Activated naive CD8-positive, alpha-beta T cell (primary cell): Measurements from ENCODE around the gene KLK8.
"Not testable (repeated sequence)": the region's sequence is repeated elsewhere in the genome, so short reads cannot be mapped to it uniquely, and the experiment has no call there.

Source experiments
- H3K27ac Mint-ChIP-seq: one replicate; pipeline ENCODE4 v1.8.0; 2021; ENCODE audit warnings: mixed read lengths
- H3K27me3 Mint-ChIP-seq: one replicate; pipeline ENCODE4 v1.8.0; 2021; ENCODE audit warnings: mixed read lengths
- H3K36me3 Mint-ChIP-seq: one replicate; pipeline ENCODE4 v1.8.0; 2021; ENCODE audit warnings: mixed read lengths
- H3K4me1 Mint-ChIP-seq: one replicate; pipeline ENCODE4 v1.8.0; 2021; ENCODE audit warnings: low read depth, mixed read lengths
- H3K4me3 Mint-ChIP-seq: one replicate; pipeline ENCODE4 v1.8.0; 2021; ENCODE audit warnings: mild to moderate bottlenecking, mixed read lengths
- H3K9me3 Mint-ChIP-seq: one replicate; pipeline ENCODE4 v1.8.0; 2021; ENCODE audit warnings: low read depth, mixed read lengths

KLK8 gene

DNA sequence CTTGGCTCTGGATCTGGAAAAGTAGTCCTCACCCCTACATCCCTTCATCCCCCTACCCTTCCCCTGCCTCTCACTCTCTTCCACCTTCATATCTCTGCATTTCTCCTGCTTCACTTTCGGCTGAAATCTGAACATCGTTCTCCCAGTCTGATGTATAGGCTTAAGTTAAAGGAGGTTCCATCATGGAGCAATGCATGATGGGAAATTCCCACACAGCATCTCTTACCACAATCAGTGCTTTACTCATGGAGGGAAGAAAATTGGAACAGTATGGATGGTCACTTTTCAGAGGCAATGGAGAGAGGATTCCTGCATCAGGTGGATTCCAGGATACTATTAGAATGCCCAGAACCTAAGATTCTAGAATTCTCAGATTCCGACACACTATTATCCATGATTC lies 6.1 kb upstream of the KLK8 start:
- Mint-ChIP-seq H3K4me3 (no peak overlapping the region), H3K36me3 (no peaks in the 10 kb centered on the region), H3K9me3 (no peaks in the 10 kb centered on the region), H3K27ac (no peak overlapping the region), H3K27me3 (peaks cover 21% of the 10 kb centered on the region), H3K4me1 (no peaks in the 10 kb centered on the region)

DNA sequence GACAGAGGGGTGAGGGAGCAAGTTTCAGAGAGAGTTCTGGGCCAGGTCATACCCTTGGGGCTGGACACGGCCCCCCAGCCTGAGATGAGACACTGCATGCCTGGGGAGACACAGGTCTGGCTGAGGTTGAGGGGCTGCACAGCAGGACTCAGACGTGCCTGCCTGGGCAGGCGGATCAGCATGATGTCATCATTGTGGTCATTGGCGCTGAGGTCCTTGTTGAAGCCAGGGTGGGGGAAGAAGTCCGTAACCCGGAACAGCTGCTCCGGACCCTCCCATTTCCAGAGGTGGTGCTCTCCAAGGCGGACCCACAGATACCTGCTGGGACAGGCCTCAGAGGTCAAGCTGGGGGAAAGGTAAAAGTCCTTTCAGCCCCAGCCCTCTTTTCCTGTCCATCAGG lies 5.0 kb upstream of the KLK8 start:
- H3K27ac Mint-ChIP-seq = no peak overlapping the region
- H3K9me3 Mint-ChIP-seq = no peaks in the 10 kb centered on the region
- no peaks in the 10 kb centered on the region for H3K36me3 Mint-ChIP-seq
- no peak overlapping the region for H3K4me3 Mint-ChIP-seq
- H3K4me1 Mint-ChIP-seq = no peaks in the 10 kb centered on the region
- H3K27me3 Mint-ChIP-seq = peaks cover 25% of the 10 kb centered on the region

DNA sequence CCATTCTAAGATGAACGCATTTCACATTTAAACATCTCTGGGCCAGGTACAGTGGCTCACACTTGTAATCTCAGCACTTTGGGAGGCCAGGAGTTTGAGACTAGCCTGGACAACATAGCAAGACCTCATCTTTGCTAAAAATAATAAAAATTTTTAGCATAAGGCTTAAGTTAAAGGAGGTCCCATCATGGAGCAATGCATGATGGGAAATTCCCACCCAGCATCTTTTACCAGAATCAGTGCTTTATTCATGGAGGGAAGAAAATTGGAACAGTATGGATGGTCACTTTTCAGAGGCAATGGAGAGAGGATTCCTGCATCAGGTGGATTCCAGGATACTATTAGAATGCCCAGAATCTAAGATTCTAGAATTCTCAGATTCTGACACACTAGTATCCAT lies 3.8 kb upstream of the KLK8 start:
- H3K4me3 Mint-ChIP-seq = no peak overlapping the region
- no peaks in the 10 kb centered on the region for H3K9me3 Mint-ChIP-seq
- H3K27ac Mint-ChIP-seq = no peak overlapping the region
- H3K4me1 Mint-ChIP-seq = no peaks in the 10 kb centered on the region
- peaks cover 23% of the 10 kb centered on the region for H3K27me3 Mint-ChIP-seq
- H3K36me3 Mint-ChIP-seq = no peaks in the 10 kb centered on the region

DNA sequence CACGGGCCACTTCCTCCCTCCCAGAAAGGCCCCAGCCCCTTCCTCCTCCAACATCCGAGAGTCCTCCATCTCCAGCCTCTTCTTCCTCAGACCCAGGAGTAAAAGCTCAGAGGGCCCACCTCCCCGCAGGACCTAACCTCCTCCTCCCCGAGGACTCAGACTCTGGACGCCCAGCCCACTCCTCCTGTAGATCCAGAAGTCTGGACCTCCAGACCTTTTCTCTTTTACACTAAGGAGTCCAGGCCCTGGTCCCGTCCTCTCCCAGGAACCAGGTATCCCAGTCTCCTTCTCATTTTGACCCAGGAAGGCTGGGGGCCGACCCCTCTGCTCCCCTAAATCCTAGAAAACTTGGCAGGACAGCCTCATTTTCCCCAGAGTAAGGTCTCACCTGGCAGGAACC lies 1.9 kb upstream of the KLK8 start:
- H3K4me1 Mint-ChIP-seq = no peaks in the 10 kb centered on the region
- no peaks in the 10 kb centered on the region for H3K9me3 Mint-ChIP-seq
- H3K27me3 Mint-ChIP-seq = peaks cover 29% of the 10 kb centered on the region
- H3K4me3 Mint-ChIP-seq = no peak overlapping the region
- H3K36me3 Mint-ChIP-seq = no peaks in the 10 kb centered on the region
- no peak overlapping the region for H3K27ac Mint-ChIP-seq

DNA sequence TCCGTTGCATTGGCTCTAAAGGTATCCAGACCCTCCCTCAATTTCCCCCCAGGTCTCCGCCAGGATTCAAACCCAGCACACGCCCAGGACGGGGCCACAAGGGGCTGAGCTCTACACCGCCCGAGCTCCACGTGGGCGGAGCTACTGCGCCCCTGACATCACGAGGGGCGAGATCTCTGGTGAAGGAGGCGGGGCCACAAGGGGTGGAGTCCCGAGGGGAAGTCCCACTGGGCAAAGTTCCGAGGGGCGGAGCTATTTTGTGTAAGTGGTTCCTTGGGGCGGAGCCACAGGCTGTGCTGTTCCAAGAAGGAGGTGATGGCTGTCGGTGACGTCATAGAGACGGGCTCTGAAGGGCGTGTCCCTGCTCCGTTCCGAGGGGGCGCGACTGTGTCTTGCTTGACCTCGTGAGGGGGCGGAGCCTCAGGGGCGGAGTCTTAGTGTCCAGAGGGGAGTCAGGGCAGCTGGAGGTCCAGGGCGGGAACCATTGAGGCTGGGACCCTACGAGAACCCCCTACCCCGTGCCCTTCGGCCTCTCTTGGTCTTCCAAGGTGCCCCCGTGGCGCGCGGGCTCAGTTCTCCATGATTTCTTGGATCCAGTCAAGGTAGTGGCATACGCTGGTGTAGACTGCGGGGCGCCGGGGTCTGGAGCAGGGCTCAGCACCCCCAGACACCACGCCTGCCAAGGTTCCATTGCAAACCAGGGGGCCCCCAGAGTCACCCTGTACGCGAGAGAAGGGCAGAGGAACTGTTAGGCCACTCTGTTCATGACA lies 1.3 kb upstream of the KLK8 start:
- H3K36me3 Mint-ChIP-seq = no peaks in the 10 kb centered on the region
- H3K4me1 Mint-ChIP-seq = no peaks in the 10 kb centered on the region
- no peaks in the 10 kb centered on the region for H3K9me3 Mint-ChIP-seq
- no peak overlapping the region for H3K4me3 Mint-ChIP-seq
- H3K27ac Mint-ChIP-seq = no peak overlapping the region
- H3K27me3 Mint-ChIP-seq = peaks cover 32% of the 10 kb centered on the region

DNA sequence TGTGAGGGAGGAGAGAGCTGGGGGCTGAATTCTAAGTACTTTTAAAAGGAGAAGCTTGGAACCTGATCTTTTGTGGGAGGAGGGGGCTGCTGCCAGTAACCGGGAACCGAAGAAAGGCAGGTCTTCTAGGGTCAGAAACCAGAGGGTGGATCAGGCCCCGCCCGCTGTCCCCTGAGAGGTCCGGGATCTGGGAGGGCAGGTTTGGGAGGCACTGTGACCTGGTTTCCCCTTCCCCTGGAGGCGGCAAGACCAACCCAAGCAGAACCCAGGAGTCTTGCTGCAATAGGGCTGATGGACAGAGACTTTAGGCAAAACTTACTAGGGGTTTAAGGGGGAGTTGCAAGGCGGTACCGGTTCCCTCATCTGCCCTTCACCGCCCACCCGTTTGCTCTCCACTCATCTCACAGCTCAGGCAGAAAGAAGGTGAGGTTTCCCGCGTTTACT lies 707 bp upstream of the KLK8 start:
- H3K36me3 Mint-ChIP-seq = no peaks in the 10 kb centered on the region
- H3K27me3 Mint-ChIP-seq = peaks cover 27% of the 10 kb centered on the region
- no peaks in the 10 kb centered on the region for H3K4me1 Mint-ChIP-seq
- H3K9me3 Mint-ChIP-seq = no peaks in the 10 kb centered on the region
- H3K27ac Mint-ChIP-seq = no peak overlapping the region
- no peak overlapping the region for H3K4me3 Mint-ChIP-seq

DNA sequence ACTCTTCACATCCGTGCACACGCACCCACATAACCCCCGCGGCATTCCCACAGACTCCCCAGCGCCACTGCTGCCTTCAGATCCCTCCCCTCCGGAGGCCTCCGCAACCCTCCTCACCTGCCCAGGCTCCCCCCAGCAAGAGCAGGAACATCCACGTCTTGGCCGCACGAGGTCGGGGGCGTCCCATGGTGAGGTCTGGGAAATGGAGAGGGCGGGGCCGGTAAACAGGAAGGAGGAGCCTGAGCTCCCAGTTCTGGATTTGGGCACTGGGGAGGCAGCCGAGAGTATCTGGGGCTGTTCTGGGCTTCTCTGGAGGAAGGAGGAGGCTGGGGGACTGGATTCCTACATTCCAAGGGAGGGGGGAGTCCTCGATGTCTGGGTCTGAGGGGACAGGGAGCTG lies 423 bp downstream of the KLK8 start:
- H3K27me3 Mint-ChIP-seq = peaks cover 26% of the 10 kb centered on the region
- no peak overlapping the region for H3K27ac Mint-ChIP-seq
- H3K4me3 Mint-ChIP-seq = no peak overlapping the region
- no peaks in the 10 kb centered on the region for H3K4me1 Mint-ChIP-seq
- no peaks in the 10 kb centered on the region for H3K36me3 Mint-ChIP-seq
- no peaks in the 10 kb centered on the region for H3K9me3 Mint-ChIP-seq

DNA sequence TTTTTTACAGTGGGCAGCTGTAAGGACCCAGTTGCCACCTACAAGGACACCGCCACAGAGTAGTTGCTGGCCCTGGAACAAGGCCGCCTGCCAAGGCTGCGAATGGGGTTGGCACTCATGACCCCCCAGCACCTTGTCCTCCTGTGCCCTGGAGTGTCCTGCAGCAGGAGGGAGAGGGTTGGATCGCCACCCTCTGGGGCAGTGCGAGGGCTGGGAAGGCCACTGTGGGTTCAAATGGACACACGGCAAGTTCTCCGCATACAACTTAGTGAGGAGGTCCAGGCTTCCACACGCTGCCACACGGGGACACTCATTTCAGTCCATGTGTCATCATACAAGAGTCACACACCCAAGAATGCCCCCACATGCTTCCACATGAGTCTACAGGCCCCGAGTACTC lies 978 bp downstream of the KLK8 start:
- no peak overlapping the region for H3K4me3 Mint-ChIP-seq
- H3K4me1 Mint-ChIP-seq = no peaks in the 10 kb centered on the region
- H3K27me3 Mint-ChIP-seq = peaks cover 26% of the 10 kb centered on the region
- no peaks in the 10 kb centered on the region for H3K36me3 Mint-ChIP-seq
- no peaks in the 10 kb centered on the region for H3K9me3 Mint-ChIP-seq
- H3K27ac Mint-ChIP-seq = no peak overlapping the region

DNA sequence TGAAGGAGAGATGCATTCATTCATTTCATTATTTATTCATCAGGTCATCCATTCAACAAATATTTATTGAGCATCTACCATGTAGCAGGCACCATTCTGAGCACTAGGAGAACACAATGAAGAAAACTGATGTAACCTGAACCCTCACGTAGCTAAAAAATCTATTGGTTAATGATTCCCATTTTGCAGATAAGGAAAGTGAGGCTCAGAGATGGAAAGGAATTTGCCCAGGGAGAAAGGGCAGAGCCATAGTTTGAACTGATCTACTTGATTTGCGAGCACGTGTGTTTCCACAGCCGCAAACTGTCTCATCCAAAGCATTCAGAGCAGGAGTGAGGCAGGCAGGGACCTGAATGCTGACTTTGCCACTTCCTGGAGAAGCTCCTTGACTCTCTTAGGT lies 2.7 kb downstream of the KLK8 start:
- peaks cover 3% of the 10 kb centered on the region for H3K9me3 Mint-ChIP-seq
- no peaks in the 10 kb centered on the region for H3K36me3 Mint-ChIP-seq
- H3K27ac Mint-ChIP-seq = no peak overlapping the region
- H3K27me3 Mint-ChIP-seq = peaks cover 25% of the 10 kb centered on the region
- H3K4me3 Mint-ChIP-seq = no peak overlapping the region
- no peaks in the 10 kb centered on the region for H3K4me1 Mint-ChIP-seq

DNA sequence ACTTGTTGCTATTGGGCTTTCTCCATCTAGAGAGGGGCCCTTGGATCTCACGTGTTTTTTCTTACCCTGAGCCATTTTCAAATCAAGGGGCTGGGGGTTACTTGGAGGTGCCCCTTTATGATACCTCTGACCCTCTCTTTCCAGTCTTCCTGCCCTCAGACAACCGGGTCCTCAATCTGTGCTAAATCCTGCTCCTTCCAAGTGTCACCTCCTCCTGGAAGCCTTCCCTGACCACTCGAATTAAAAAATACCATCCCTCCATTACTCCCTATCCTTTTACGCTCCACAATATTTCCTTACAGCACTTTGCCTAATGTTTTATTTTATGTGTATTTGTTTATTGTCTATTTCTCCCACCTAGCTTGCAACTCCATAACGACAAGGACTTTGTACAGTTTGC lies 3.3 kb downstream of the KLK8 start:
- H3K4me1 Mint-ChIP-seq = no peaks in the 10 kb centered on the region
- no peak overlapping the region for H3K27ac Mint-ChIP-seq
- no peaks in the 10 kb centered on the region for H3K36me3 Mint-ChIP-seq
- peaks cover 3% of the 10 kb centered on the region for H3K9me3 Mint-ChIP-seq
- peaks cover 23% of the 10 kb centered on the region for H3K27me3 Mint-ChIP-seq
- no peak overlapping the region for H3K4me3 Mint-ChIP-seq

DNA sequence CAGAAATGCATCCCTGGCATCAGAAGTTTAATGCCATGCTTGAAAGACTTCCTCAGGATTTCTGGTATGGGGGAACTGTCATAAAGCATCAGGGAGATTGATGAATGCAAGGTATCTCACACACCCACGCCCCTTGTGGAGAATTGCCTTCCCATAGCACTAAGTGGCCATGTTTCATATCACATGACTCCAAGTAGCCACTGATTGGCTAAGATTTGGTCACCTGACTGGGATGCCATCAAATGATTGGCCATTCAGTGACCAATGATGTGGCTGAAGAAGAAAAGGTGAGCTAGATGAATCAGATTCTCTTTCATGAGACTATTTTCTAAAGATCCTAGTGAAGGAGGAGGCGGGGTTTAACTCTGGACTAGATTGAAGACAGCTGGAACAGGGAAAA lies 7.3 kb downstream of the KLK8 start:
- peaks cover 22% of the 10 kb centered on the region for H3K27me3 Mint-ChIP-seq
- H3K27ac Mint-ChIP-seq = no peak overlapping the region
- H3K4me3 Mint-ChIP-seq = no peak overlapping the region
- no peaks in the 10 kb centered on the region for H3K4me1 Mint-ChIP-seq
- H3K9me3 Mint-ChIP-seq = peaks cover 3% of the 10 kb centered on the region
- H3K36me3 Mint-ChIP-seq = no peaks in the 10 kb centered on the region

DNA sequence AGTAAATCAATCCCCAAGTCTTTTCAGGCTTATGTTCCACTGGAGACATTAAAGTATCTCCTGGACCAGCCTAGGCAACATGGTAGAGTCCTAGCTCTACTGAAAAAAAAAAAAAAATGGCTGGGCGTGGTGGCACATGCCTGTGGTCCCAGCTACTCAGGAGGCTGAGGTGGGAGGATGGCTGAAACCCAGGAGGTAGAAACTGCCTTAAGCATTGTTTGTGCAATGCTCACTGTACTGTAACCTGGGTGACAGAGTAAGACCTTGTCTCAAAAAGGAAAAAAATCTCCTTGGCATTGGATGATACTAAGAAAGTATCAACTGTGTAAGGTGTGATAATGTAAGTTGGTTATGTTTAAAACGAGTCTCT lies 8.8 kb downstream of the KLK8 start:
- no peak overlapping the region for H3K4me3 Mint-ChIP-seq
- H3K36me3 Mint-ChIP-seq = no peaks in the 10 kb centered on the region
- H3K4me1 Mint-ChIP-seq = no peaks in the 10 kb centered on the region
- peaks cover 19% of the 10 kb centered on the region for H3K27me3 Mint-ChIP-seq
- H3K9me3 Mint-ChIP-seq = peaks cover 3% of the 10 kb centered on the region
- H3K27ac Mint-ChIP-seq = no peak overlapping the region

DNA sequence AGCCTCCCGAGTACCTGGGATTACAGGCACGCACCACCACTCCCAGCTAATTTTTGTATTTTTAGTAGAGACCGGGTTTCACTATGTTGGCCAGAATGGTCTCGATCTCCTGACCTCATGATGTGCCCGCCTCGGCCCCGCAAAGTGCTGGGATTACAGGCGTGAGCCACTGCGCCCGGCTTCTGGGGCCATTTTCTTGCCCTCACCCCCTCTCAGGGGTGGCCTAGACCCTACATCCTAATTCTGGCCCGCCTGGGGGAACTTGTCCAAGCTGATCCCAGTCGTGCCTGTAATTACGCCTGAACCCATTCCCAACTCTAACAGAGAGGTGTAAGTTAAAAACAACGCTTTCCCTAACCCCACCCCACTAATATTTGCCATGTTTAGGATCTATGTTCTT lies 17.0 kb downstream of the KLK8 start:
- H3K27ac Mint-ChIP-seq, H3K36me3 Mint-ChIP-seq, H3K9me3 Mint-ChIP-seq, H3K4me3 Mint-ChIP-seq, H3K4me1 Mint-ChIP-seq: not testable (repeated sequence)
- H3K27me3 Mint-ChIP-seq = peaks cover 30% of the 10 kb centered on the region

DNA sequence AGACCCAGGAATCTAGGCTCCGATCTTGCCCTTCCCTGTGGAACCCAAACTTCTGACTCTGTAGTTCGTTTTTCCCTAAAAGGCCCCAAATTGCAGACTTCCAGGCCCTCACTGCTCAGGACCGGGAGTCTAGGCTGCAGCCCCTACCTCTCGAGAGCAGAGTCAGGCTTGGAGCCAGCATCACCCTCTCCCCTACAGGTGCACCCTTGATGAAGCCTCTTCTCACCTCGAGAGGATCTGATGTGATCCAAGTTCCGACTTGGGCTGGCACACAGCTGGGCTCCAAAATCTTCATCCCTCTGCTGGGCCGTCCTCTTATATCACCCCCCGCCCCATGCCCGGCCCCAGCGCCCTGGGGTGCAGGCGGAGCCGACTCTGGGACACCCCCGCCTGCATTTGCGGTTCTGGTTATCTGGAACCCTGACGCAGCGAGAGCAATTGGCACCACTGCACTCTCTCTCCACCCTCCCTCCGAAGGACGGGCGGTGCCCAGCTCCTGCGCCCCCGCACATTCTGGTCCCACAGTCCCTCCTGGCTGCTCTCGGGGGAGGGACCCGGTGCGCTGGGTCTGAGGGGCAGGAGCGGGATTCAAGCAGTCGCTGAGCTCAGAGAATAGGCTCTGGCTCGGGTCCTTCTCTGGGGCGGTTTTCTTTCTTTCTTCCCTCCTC lies 17.6 kb downstream of the KLK8 start, which contains the start of gene KLK7:
TSS of gene KLK7 (minus strand) at position 293 of the 668 bp plus-strand sequence. CDS start 1,518 bp downstream, outside the sequence.
- Mint-ChIP-seq H3K4me1 (no peaks in the 10 kb centered on the region), H3K36me3 (no peaks in the 10 kb centered on the region), H3K27me3 (peaks cover 24% of the 10 kb centered on the region), H3K4me3 (no peak within 1 kb of the TSS), H3K27ac (no peak within 1 kb of the TSS), H3K9me3 (no peaks in the 10 kb centered on the region)

DNA sequence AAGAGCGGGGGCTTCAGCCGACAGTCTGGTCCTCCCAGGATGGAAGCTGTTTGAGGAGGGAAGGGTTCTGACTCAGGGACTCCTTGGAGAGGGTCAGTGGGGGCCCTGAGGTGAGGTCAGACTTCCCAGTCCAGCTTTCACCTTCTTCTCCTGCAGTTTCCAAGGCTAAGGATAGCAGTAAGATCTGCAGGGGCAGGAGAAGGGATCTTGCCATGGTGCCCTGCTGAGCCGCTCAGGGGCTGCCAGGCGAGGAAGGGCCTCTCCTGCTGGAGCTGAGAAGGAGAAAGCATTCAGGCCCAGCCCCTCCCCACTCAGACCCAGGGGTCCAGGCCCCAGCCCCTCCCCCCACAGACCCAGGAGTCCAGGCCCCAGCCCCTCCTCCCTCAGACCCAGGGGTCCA lies 19.2 kb downstream of the KLK8 start:
- Mint-ChIP-seq H3K27me3 (peaks cover 25% of the 10 kb centered on the region), H3K4me1 (no peaks in the 10 kb centered on the region), H3K9me3 (no peaks in the 10 kb centered on the region), H3K27ac (no peak overlapping the region), H3K4me3 (no peak overlapping the region), H3K36me3 (no peaks in the 10 kb centered on the region)
